Glutamatergic neuron (in vitro differentiated cells): Measurements from ENCODE around the gene TSPAN18. TPM values are rescaled to one million over a fixed set of nuclear protein-coding genes. Genes with fewer than 3 reads are reported as not detected.

Experiments
- DNase-seq: peaks from one replicate; pipeline ENCODE4 v3.0.0; 2022
- H3K27ac Mint-ChIP-seq: one replicate; pipeline ENCODE4 v1.8.0; 2020; ENCODE audit warnings: mild to moderate bottlenecking, mixed read lengths, inconsistent platforms; ENCODE audit not compliant: unreplicated experiment
- H3K27me3 Mint-ChIP-seq: one replicate; pipeline ENCODE4 v1.8.0; 2020; ENCODE audit warnings: mild to moderate bottlenecking, moderate library complexity, mixed read lengths, inconsistent platforms; ENCODE audit not compliant: unreplicated experiment
- H3K36me3 Mint-ChIP-seq: one replicate; pipeline ENCODE4 v1.8.0; 2020; ENCODE audit warnings: mild to moderate bottlenecking, mixed read lengths, inconsistent platforms; ENCODE audit not compliant: unreplicated experiment
- H3K4me1 Mint-ChIP-seq: one replicate; pipeline ENCODE4 v1.8.0; 2020; ENCODE audit warnings: mild to moderate bottlenecking, low read depth, mixed read lengths, inconsistent platforms; ENCODE audit not compliant: unreplicated experiment
- H3K4me3 Mint-ChIP-seq: one replicate; pipeline ENCODE4 v1.8.0; 2020; ENCODE audit warnings: mild to moderate bottlenecking, mixed read lengths, inconsistent platforms; ENCODE audit not compliant: unreplicated experiment
- H3K9me3 Mint-ChIP-seq: one replicate; pipeline ENCODE4 v1.8.0; 2020; ENCODE audit warnings: mild to moderate bottlenecking, moderate library complexity, mixed read lengths, inconsistent platforms; ENCODE audit not compliant: unreplicated experiment
- CTCF ChIP-seq: fragments of 200-600 bp; sonication (generic); IDR thresholded peaks from one replicate; pipeline ENCODE4 v1.5.0; 2021; ENCODE audit not compliant: partially characterized antibody, unreplicated experiment
- total RNA-seq: library from RNA; stranded (reverse); fragmentation: NEBNext Ultra II Directional; extraction: Animal tissue kit (Norgen Biotek cat#: 25700); gene quantifications from one replicate; pipeline ENCODE4 v1.2.1, GENCODE V29; 2021; ENCODE audit not compliant: unreplicated experiment

The TSPAN18 gene
- total RNA-seq, 1 donor from 2014 or later = 80.4 TPM

- peaks cover 21% of the 10 kb centered on the region for H3K27me3 Mint-ChIP-seq
- H3K4me1 Mint-ChIP-seq = peaks cover 53% of the 10 kb centered on the region
- peaks cover 18% of the 10 kb centered on the region for H3K9me3 Mint-ChIP-seq
- DNase-seq = no peak
- H3K27ac Mint-ChIP-seq = peak overlapping the region; percentile 70
- no peak for TF ChIP-seq CTCF
- peaks cover 4% of the 10 kb centered on the region for H3K36me3 Mint-ChIP-seq
- H3K4me3 Mint-ChIP-seq = peak overlapping the region; percentile 42
These were observed 210.3 kb downstream of the TSPAN18 start for GRCh38 chr11:44936951-44937543.

GRCh38 chr11:44938066-44938691 is 211.4 kb downstream of the TSPAN18 start:
- Mint-ChIP-seq H3K27me3 (peaks cover 17% of the 10 kb centered on the region), H3K27ac (peak overlapping the region; percentile 33), H3K36me3 (peaks cover 4% of the 10 kb centered on the region), H3K4me3 (no peak overlapping the region), H3K4me1 (peaks cover 55% of the 10 kb centered on the region), H3K9me3 (peaks cover 13% of the 10 kb centered on the region)
- no peak for TF ChIP-seq CTCF
- DNase-seq = no peak

- peak overlapping the region; percentile 67 for H3K4me3 Mint-ChIP-seq
- H3K27me3 Mint-ChIP-seq = peaks cover 18% of the 10 kb centered on the region
- TF ChIP-seq CTCF = peak; percentile 35
- H3K36me3 Mint-ChIP-seq = peaks cover 4% of the 10 kb centered on the region
- H3K4me1 Mint-ChIP-seq = peaks cover 66% of the 10 kb centered on the region
- H3K9me3 Mint-ChIP-seq = peaks cover 17% of the 10 kb centered on the region
- DNase-seq = no peak
- peak overlapping the region; percentile 92 for H3K27ac Mint-ChIP-seq
These were observed 213.1 kb downstream of the TSPAN18 start for GRCh38 chr11:44939673-44940395.

GRCh38 chr11:44940404-44940803 is 213.6 kb downstream of the TSPAN18 start:
- no peak for DNase-seq
- Mint-ChIP-seq H3K4me3 (peak overlapping the region; percentile 67), H3K27me3 (peaks cover 19% of the 10 kb centered on the region), H3K9me3 (peaks cover 16% of the 10 kb centered on the region), H3K4me1 (peaks cover 71% of the 10 kb centered on the region), H3K36me3 (peaks cover 4% of the 10 kb centered on the region), H3K27ac (peak overlapping the region; percentile 92)
- TF ChIP-seq CTCF = no peak

- Mint-ChIP-seq H3K9me3 (peaks cover 12% of the 10 kb centered on the region), H3K27ac (peak overlapping the region; percentile 92)
These were observed 214.1 kb downstream of the TSPAN18 start for GRCh38 chr11:44940835-44941234.

More at GRCh38 chr11:44940835-44941234, 214.1 kb downstream of the TSPAN18 start:
- Mint-ChIP-seq H3K4me3 (peak overlapping the region; percentile 77), H3K4me1 (peaks cover 72% of the 10 kb centered on the region), H3K36me3 (peaks cover 4% of the 10 kb centered on the region), H3K27me3 (peaks cover 19% of the 10 kb centered on the region)
- TF ChIP-seq CTCF = no peak
- DNase-seq = no peak
